Left forelimb (tissue), 1 donor: Measurements from ENCODE around the gene CYP4A22.
"Not testable (repeated sequence)": the region's sequence is repeated elsewhere in the genome, so short reads cannot be mapped to it uniquely, and the experiment has no call there.

Experiments used
- DNase-seq: peaks from one replicate; pipeline ENCODE4 v3.0.0-alpha.2; 2018; ENCODE audit warnings: low spot score

The CYP4A22 gene

DNA sequence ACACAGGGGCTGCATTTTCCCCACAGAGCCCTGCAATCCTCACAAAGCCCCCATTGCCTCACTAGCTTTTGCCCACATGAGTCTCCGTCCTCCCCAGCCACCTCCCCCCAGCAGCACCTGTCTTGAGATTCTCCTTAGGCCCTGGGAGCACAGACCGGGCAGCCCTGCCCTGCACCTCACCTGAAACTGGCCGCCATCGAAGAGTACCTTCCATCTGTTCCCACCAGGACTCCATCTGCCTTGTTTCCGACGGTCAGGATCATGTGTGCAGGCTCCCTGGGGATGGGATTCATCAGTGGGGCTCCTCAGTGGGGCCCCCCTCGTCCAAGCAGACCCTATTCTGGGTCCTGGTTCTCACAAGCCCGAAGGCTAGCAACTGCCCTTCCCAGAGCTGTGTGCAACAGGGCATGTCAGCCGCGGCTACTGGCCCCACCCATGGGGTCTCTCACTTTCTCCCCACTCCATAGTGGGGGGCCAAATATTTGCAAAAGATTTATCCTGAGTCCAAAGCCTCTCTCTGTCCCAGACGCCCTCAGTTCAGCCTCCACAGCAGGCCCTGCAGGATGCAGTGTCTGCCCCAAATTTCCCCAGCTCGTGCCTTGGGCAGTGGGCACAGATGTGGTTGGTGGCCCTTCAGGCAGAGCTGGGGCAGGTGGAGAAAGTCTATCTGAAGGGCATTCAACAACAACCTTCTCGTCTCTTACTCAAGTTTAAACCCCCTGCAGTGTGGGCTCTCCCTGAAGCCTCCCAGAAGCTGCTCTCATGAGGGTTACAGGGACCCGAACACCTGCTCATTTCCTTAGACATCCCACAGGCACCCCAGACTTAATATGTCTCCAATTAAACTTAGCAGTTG lies 47.8 kb downstream of the CYP4A22 start:
- DNase-seq: no peak

DNA sequence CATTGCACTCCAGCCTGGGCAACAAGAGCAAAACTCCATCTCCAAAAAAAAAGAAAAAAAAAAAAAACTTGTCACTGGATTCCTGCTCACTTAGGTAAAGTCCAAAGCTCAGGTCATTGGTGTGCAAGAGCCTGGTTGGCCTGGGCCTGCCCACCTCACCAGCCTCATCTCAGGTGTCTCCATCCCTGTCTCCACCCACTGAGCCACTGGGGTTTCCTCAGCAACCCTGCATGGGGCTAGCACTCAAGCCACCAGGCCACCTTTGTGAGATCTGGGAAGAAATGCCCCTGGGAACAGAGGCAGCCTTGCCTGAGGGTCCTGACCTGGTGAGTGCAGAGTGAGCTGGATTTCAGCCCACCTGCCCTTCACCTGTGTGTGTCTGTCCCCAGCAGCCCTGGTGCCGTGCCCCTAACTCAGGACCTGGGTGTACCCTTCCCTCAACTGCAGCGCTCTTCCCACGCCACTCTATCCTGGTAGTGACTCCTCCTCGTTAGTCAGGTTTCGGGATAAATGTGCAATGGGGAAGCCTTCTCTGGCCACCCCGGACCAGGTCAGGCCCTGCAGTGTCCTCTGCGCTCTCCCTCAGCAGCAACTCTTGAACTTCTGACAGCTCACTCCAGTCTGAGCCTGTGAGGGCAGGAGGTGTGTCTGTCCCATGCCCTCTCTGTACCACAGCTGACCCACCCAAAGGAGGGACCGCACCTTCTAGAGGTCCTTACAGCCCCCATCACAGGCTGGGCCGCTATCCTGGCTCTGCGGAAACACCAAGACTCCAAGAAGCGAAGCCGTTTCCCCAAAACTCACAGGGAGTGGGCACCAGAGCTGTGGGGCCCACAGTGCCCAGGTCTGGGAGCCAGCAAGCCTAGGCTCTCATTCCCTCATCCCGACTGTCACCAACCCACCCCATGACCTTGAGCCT lies 49.3 kb downstream of the CYP4A22 start:
- DNase-seq: peak; percentile 44

DNA sequence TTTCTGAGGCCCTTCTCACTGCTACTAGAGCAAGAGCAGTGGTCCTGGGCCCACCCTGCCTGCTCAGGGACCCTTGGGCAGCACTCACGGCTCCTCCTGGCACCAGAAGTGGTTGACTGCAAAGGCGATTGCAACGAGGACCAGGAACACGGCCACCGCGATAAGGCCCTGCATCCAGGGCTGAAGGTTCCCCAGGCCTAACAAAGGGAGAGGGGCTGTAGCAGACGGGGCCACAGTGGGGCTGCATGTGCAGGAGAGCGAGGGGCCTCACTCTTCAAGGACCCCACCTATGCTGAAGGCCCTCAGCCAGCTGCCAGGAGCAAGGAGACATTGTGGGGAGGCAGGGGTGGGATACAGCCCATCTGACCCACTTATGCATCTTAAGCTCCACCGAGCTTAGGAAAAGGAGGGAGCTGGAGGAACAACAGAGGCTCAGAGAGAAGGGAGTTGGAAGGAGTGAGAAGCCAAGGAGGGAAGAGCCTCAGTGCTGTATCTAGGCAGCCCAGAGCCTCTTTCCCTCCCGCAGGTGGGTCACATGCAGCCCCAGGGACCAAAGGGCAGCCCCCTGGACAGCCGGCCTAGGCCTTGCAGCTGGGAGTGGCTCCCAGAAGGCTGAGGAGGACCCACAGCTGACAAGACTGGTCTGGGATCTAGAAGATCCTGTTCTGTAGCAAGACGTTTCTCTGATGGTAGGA lies 50.1 kb downstream of the CYP4A22 start:
- peak; percentile 53 for DNase-seq

DNA sequence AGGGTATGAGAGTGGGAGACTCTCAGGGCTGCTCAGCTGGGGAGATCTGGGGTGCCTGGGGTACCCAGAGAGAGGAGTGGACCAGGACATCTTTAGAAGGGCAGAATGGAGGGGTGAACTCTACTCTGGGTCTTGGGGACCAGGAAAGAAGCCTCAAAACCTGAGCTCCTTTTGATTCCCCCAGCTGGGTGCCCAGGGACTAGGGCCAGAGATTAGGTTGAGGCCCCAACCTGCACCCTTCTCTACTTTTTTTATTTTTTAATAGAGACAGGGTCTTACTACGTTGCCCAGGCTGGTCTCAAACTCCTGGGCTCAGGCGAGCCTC lies 50.6 kb downstream of the CYP4A22 start:
- no peak for DNase-seq

DNA sequence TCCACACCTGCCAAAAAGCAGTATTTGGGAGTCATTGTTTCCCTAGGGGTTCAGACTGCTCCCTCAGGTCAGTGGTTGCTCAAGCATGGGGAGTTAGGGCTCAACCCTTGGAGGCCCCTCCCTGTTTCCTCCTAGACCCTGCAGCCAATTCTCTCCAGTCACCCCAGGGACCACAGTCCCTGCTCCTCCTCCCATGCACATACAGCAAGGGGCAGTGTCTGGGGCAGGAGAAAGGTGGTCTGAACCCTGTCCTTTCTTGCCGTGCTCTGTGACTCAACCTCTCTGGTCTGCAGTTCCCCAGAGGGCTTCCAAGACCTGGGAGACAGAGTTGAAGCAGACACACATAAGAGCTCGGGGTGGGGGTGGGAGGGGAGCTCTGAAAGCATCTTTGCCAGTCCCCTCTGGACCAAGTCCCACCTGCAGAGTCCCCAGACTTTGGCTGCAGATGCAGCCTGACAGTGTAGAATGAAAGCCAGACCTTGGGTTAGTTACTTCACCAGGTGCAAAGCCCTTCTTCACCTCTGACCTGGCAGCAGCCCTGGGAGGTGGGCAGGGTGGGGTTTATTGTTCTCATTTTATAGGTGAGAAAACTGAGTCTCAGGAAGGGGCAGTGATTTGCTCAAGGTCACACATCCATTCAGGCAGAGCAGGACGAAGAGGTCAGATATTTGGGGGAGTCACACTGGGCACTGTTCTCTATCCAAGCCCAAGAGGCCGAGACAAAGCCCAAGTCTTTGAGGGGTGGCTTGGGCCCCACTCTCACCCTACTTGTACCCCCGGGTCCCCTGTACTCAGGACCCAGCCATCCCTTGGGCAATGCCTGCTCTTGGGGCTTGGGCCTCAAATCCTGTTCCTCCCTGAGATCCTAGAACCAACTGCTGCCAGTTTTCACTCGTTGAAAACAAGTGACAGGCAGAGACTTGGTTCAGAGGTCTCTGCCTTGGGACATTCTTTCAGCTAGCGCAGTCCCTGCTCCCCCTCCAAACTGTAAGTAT lies 51.8 kb downstream of the CYP4A22 start:
- peak; percentile 38 for DNase-seq

DNA sequence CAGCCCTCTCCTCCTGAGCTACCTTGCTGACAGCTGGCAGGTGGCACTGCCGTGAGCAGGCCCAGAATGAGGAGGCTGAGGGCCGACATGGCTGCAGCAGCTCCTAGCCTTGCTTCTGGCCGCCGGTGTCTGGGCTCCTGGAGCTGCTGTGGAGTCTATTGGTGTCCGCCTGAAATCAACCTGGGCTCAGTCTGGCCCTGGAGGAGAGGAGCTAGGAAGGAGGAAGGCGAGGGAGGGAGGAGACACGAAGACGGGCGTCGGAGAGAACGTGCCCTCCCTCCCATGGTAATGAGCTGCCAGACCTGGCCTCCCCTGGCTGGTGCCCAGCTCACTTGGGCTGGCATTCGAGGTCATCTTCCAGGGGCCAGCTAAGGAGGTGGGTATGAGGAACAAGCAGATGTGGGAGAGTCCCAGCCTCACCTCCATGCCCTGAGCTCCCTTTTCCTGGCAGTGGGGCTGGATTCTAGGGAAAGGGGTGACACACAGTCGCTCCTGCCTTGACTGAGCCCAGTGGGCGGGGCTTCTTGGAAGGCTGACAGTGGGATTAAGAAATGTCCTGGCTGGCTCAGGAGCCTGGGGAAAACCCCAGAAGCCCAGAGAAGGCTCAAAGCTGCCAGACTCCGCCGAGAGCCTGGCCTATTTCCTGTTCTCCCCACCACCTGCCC lies 52.7 kb downstream of the CYP4A22 start, which contains the start of gene PDZK1IP1:
TSS of gene PDZK1IP1 (minus strand) at position 193 of the 665 bp plus-strand sequence. CDS start at position 89, 104 bp downstream.
- peak; percentile 64 for DNase-seq

DNA sequence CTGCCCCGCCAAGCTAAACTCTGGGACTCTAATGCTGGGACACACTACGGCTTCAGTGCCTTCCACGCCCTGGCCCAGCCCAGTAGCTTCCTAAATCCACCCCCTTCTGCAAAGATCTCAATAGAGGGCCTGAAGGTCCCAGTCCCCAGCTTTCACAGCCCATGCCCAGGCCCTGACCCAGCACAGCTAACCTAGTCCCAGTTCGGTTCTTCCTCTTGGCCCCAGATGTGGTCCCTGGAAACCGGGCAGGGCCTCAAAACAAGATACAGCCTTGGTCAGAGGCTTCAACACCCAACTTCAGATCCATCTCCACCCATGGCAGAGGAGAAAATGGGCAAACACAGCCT lies 53.2 kb downstream of the CYP4A22 start:
- peak; percentile 54 for DNase-seq

DNA sequence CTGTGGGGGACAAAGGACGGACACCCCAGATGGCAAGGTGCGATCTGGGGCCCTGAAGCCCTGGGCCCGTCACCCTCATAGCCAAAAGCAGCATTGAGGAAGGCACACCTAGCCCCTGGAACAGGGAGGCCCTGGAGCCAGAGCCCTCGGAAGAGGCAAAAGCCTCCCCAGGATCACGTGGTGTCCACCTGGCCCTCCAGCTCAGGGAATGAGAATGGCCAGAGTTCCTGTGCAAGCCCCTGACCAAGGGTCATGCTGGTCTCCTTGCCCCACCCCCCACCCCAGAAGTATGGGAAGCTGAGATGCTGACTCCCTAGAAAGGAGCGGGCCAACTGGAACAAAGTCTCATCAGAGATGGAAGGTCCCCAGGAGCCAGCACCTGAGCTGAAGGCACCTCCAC lies 53.6 kb downstream of the CYP4A22 start:
- DNase-seq: peak; percentile 48

DNA sequence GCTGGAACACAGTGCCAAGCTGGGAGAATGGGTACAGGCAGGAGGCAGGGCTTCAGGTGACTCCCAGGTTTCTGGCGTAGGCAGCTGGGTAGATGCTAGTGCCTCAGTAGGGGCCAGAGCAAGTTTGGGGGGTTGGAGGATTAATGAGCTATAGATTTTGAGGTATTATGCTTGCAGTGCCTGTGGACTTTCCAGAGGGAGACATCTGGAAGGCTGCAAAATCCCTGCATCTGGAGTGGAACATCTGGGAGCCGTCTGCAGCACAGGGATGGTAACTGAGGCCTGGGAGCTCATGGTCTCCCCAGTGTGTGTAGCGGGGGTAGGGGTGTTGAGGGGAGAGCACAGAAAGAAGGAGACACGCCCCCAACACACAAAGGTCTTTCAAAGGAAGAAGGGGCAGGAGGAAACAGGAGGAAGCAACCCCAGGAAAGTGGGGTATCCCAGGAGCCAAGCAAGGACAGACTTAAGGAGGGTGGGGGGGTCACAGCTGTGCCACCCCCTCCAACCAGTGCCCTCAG lies 54.8 kb downstream of the CYP4A22 start:
- peak; percentile 49 for DNase-seq

DNA sequence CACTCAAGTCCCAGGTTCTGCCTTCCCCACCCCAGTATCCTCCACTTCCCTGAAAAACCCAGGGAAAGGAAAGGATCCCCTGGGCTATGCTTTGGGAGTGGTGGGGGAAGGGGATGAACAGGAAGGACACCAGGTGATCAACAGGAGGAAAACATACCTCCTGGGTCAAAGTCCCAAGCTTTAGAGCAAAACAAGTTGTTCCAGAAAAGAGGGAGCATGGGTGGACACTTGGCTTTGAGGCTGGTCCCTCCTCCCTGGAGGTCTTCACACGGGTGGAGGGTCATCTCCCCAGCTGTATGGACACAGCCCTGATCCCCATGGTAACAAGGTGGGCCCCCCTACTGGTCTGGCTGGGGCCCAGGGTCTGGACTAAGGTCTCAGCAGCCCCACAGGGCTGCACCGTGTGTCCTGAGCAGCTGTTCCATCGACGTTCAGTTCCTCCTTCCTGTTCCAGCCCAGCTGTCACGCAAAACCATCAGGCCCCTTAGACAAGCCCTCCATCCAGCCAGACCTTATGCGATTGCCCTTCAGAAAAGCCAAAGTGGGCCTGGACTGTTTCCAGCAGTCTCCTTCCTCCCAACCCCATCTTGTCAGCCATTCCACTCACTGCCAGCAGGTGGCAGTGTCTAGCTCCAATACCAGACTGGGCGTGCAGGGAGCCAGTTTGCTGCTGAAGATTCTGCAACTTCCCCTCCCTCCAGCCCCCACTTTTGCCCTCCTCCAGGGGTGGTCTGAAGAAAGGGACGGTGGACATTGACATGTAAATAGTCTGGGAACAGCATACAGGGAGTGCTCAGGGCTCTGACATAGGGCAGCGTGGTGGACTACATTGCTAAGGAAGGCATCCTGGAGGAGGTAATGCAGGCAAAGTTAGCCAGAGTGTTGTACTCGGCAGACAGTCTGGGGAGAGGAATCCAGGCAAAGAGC lies 55.5 kb downstream of the CYP4A22 start:
- DNase-seq: peak; percentile 83

DNA sequence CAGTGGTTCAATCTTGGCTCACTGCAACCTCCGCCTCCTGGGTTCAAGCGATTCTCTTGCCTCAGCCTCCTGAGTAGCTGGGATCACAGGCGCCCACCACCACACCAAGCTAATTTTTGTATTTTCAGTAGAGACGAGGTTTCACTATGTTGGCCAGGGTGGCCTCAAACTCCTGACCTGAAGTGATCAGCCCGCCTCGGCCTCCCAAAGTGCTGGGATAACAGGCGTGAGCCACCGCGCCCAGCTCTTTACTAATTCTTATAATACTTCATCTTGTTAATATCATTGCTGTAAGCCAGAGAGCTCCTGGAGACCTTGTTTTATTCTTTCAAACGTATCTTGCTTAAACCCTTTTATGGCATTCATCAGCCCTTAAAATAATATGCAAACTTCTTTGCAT lies 56.3 kb downstream of the CYP4A22 start:
- not testable (repeated sequence) for DNase-seq

DNA sequence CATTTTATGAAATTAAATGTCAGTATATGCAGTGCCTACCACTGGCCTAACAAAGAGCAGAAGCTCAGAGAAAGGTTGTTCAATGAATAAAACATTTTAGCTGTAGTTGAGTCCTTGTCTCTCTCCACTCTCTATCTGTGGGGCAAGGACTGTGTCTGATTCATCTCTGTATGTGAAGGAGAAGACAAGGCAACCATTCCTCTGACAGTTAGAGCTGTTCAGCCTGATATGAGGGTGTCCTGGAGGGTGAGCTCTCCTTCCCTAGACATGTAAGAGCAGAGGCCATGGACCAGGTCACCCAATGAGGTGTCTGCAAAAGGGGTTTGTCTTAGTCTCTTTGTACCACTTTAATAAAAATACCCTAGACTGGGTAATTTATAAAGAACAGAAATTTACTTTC lies 57.1 kb downstream of the CYP4A22 start:
- DNase-seq: no peak

DNA sequence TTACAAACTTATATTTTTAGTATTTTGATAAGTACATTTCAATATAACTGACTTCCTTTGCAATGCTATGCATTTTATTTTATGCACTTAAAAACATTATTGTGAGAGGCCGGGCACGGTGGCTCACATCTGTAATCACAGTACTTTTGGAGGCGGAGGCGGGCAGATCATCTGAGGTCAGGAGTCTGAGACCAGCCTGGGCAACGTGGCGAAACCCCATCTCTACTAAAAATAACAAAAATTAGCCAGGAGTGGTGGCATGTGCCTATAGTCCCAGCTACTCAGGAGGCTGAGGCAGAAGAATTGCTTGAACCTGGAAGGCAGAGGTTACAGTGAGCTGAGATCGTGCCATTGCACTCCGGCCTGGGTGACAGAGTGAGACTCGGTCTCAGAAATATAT lies 58.7 kb downstream of the CYP4A22 start:
- not testable (repeated sequence) for DNase-seq

DNA sequence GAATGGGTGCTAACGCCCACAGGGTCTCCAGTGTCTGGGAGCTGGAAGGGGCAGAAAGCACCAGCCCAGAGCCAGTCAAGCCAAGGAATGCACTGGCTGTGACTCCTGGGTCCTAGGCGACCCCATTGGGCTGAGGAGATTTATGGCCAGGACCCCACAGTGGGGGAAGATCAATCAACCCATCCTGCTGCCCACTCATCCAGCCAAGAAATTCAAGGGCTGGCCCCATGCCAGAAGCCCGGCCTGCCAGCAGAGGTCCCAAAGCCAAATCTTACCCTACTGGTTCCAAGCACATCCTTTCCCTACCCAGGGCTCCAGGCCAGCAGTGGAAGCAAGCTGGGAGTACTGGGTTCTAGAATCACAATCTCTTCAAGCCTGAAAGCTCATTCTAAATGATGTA lies 59.4 kb downstream of the CYP4A22 start:
- no peak for DNase-seq

DNA sequence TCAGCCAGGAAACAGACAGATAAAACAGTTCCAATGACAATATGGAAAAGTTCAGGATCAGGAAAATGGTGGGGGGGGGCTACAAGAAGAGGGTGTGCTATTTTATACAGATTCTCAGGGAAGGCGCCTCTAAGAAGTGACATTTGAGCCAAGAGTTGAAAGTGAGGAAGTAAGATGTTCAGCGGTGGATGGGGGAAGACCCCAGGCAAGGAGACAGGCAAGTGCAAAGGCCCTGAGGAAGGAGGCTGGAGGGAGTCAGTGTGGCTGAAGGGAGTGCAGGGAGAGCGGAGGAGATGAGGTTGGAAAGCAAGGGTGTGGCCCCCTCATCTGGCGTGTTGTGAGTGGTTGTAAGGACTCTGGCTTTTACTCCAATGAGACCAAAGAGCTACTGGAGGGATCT lies 61.0 kb downstream of the CYP4A22 start:
- DNase-seq: no peak
